ENCODE results near the gene KAZN.

The KAZN gene

GRCh38 chr1:15016526-15016925 is 418.0 kb downstream of the KAZN start:
- Mint-ChIP-seq H3K27me3 (peaks cover 12% of the 10 kb centered on the region), H3K36me3 (ENCODE audit: low read depth) (no peaks in the 10 kb centered on the region), H3K4me3 (no peak overlapping the region), H3K4me1 (ENCODE audit: low read depth) (peaks cover 16% of the 10 kb centered on the region), H3K9me3 (no peaks in the 10 kb centered on the region), H3K27ac (no peak overlapping the region)
- intact Hi-C loops (cut with micrococcal nuclease), result no loop called here

GRCh38 chr1:15017120-15017519 is 418.6 kb downstream of the KAZN start:
- intact Hi-C loops (cut with micrococcal nuclease), result no loop called here
- no peaks in the 10 kb centered on the region for H3K9me3 Mint-ChIP-seq
- H3K27ac Mint-ChIP-seq, result no peak overlapping the region
- no peaks in the 10 kb centered on the region for H3K36me3 Mint-ChIP-seq (ENCODE audit: low read depth)
- H3K27me3 Mint-ChIP-seq, result peaks cover 12% of the 10 kb centered on the region
- peaks cover 16% of the 10 kb centered on the region for H3K4me1 Mint-ChIP-seq (ENCODE audit: low read depth)
- no peak overlapping the region for H3K4me3 Mint-ChIP-seq

- no peak overlapping the region for H3K4me3 Mint-ChIP-seq
- no peaks in the 10 kb centered on the region for H3K9me3 Mint-ChIP-seq
- H3K4me1 Mint-ChIP-seq (ENCODE audit: low read depth), result peaks cover 27% of the 10 kb centered on the region
- no peak overlapping the region for H3K27ac Mint-ChIP-seq
- H3K27me3 Mint-ChIP-seq, result peaks cover 11% of the 10 kb centered on the region
- intact Hi-C loops (cut with micrococcal nuclease), result no loop called here
- no peaks in the 10 kb centered on the region for H3K36me3 Mint-ChIP-seq (ENCODE audit: low read depth)
Observed at GRCh38 chr1:15018767-15019166, 420.3 kb downstream of the KAZN start.

GRCh38 chr1:15020943-15021745 is 422.7 kb downstream of the KAZN start:
- no peak overlapping the region for H3K27ac Mint-ChIP-seq
- peaks cover 11% of the 10 kb centered on the region for H3K27me3 Mint-ChIP-seq
- no peaks in the 10 kb centered on the region for H3K36me3 Mint-ChIP-seq (ENCODE audit: low read depth)
- H3K4me3 Mint-ChIP-seq, result no peak overlapping the region
- peaks cover 23% of the 10 kb centered on the region for H3K4me1 Mint-ChIP-seq (ENCODE audit: low read depth)
- intact Hi-C loops (cut with micrococcal nuclease), result loop anchor here (10.0 kb wide), 1 partner anchor 96 kb away; no protein-coding TSS in a partner anchor
- H3K9me3 Mint-ChIP-seq, result no peaks in the 10 kb centered on the region

GRCh38 chr1:15022048-15022447 is 423.6 kb downstream of the KAZN start:
- intact Hi-C loops (cut with micrococcal nuclease), result loop anchor here (10.0 kb wide), 1 partner anchor 97 kb away; no protein-coding TSS in a partner anchor
- Mint-ChIP-seq H3K9me3 (no peaks in the 10 kb centered on the region), H3K27me3 (peaks cover 11% of the 10 kb centered on the region), H3K4me1 (ENCODE audit: low read depth) (peaks cover 19% of the 10 kb centered on the region), H3K27ac (no peak overlapping the region), H3K4me3 (no peak overlapping the region), H3K36me3 (ENCODE audit: low read depth) (no peaks in the 10 kb centered on the region)

GRCh38 chr1:15023205-15023604 is 424.7 kb downstream of the KAZN start:
- no peaks in the 10 kb centered on the region for H3K9me3 Mint-ChIP-seq
- no peak overlapping the region for H3K4me3 Mint-ChIP-seq
- peaks cover 11% of the 10 kb centered on the region for H3K27me3 Mint-ChIP-seq
- peaks cover 19% of the 10 kb centered on the region for H3K4me1 Mint-ChIP-seq (ENCODE audit: low read depth)
- no peaks in the 10 kb centered on the region for H3K36me3 Mint-ChIP-seq (ENCODE audit: low read depth)
- H3K27ac Mint-ChIP-seq, result peak overlapping the region; percentile 6
- intact Hi-C loops (cut with micrococcal nuclease), result loop anchor here (10.0 kb wide), 1 partner anchor 98 kb away; no protein-coding TSS in a partner anchor

- peaks cover 11% of the 10 kb centered on the region for H3K27me3 Mint-ChIP-seq
- H3K4me3 Mint-ChIP-seq, result no peak overlapping the region
- no peak overlapping the region for H3K27ac Mint-ChIP-seq
- no peaks in the 10 kb centered on the region for H3K9me3 Mint-ChIP-seq
- H3K4me1 Mint-ChIP-seq (ENCODE audit: low read depth), result peaks cover 19% of the 10 kb centered on the region
- no peaks in the 10 kb centered on the region for H3K36me3 Mint-ChIP-seq (ENCODE audit: low read depth)
- intact Hi-C loops (cut with micrococcal nuclease), result loop anchor here (10.0 kb wide), 1 partner anchor 99 kb away; no protein-coding TSS in a partner anchor
Observed at GRCh38 chr1:15023976-15024375, 425.5 kb downstream of the KAZN start.

GRCh38 chr1:15026117-15026489 is 427.6 kb downstream of the KAZN start:
- peaks cover 18% of the 10 kb centered on the region for H3K4me1 Mint-ChIP-seq (ENCODE audit: low read depth)
- H3K36me3 Mint-ChIP-seq (ENCODE audit: low read depth), result no peaks in the 10 kb centered on the region
- intact Hi-C loops (cut with micrococcal nuclease), result loop anchor here (2.0 to 10.0 kb wide), 2 partner anchors 101 to 247 kb away; no protein-coding TSS in a partner anchor
- no peak overlapping the region for H3K27ac Mint-ChIP-seq
- no peak overlapping the region for H3K4me3 Mint-ChIP-seq
- peaks cover 8% of the 10 kb centered on the region for H3K27me3 Mint-ChIP-seq
- no peaks in the 10 kb centered on the region for H3K9me3 Mint-ChIP-seq

- H3K9me3 Mint-ChIP-seq, result no peaks in the 10 kb centered on the region
- no peaks in the 10 kb centered on the region for H3K36me3 Mint-ChIP-seq (ENCODE audit: low read depth)
- no peak overlapping the region for H3K4me3 Mint-ChIP-seq
- H3K4me1 Mint-ChIP-seq (ENCODE audit: low read depth), result peaks cover 13% of the 10 kb centered on the region
- no peak overlapping the region for H3K27ac Mint-ChIP-seq
- intact Hi-C loops (cut with micrococcal nuclease), result loop anchor here (2.0 to 10.0 kb wide), 2 partner anchors 103 to 249 kb away; no protein-coding TSS in a partner anchor
- H3K27me3 Mint-ChIP-seq, result peaks cover 7% of the 10 kb centered on the region
Observed at GRCh38 chr1:15027515-15027986, 429.1 kb downstream of the KAZN start.

GRCh38 chr1:15028102-15028501 is 429.6 kb downstream of the KAZN start:
- Mint-ChIP-seq H3K9me3 (no peaks in the 10 kb centered on the region), H3K4me3 (no peak overlapping the region), H3K4me1 (ENCODE audit: low read depth) (peaks cover 9% of the 10 kb centered on the region), H3K36me3 (ENCODE audit: low read depth) (no peaks in the 10 kb centered on the region), H3K27ac (no peak overlapping the region), H3K27me3 (peaks cover 7% of the 10 kb centered on the region)
- intact Hi-C loops (cut with micrococcal nuclease), result loop anchor here (10.0 kb wide), 1 partner anchor 103 kb away; no protein-coding TSS in a partner anchor

GRCh38 chr1:15028616-15029015 is 430.1 kb downstream of the KAZN start:
- peaks cover 4% of the 10 kb centered on the region for H3K4me1 Mint-ChIP-seq (ENCODE audit: low read depth)
- no peaks in the 10 kb centered on the region for H3K36me3 Mint-ChIP-seq (ENCODE audit: low read depth)
- H3K27me3 Mint-ChIP-seq, result peaks cover 6% of the 10 kb centered on the region
- no peak overlapping the region for H3K4me3 Mint-ChIP-seq
- H3K27ac Mint-ChIP-seq, result no peak overlapping the region
- no peaks in the 10 kb centered on the region for H3K9me3 Mint-ChIP-seq
- intact Hi-C loops (cut with micrococcal nuclease), result loop anchor here (10.0 kb wide), 1 partner anchor 104 kb away; no protein-coding TSS in a partner anchor

- Mint-ChIP-seq H3K27ac (no peak overlapping the region), H3K9me3 (no peaks in the 10 kb centered on the region), H3K4me3 (no peak overlapping the region), H3K4me1 (ENCODE audit: low read depth) (no peaks in the 10 kb centered on the region), H3K36me3 (ENCODE audit: low read depth) (no peaks in the 10 kb centered on the region), H3K27me3 (peaks cover 5% of the 10 kb centered on the region)
- intact Hi-C loops (cut with micrococcal nuclease), result loop anchor here (10.0 kb wide), 1 partner anchor 104 kb away; no protein-coding TSS in a partner anchor
Observed at GRCh38 chr1:15029036-15029435, 430.6 kb downstream of the KAZN start.

GRCh38 chr1:15029786-15030185 is 431.3 kb downstream of the KAZN start:
- intact Hi-C loops (cut with micrococcal nuclease), result loop anchor here (10.0 kb wide), 1 partner anchor 105 kb away; no protein-coding TSS in a partner anchor
- Mint-ChIP-seq H3K4me3 (no peak overlapping the region), H3K36me3 (ENCODE audit: low read depth) (no peaks in the 10 kb centered on the region), H3K27me3 (peaks cover 2% of the 10 kb centered on the region), H3K4me1 (ENCODE audit: low read depth) (no peaks in the 10 kb centered on the region), H3K27ac (no peak overlapping the region), H3K9me3 (no peaks in the 10 kb centered on the region)

GRCh38 chr1:15031251-15031933 is 432.9 kb downstream of the KAZN start:
- no peaks in the 10 kb centered on the region for H3K4me1 Mint-ChIP-seq (ENCODE audit: low read depth)
- intact Hi-C loops (cut with micrococcal nuclease), result no loop called here
- no peak overlapping the region for H3K27ac Mint-ChIP-seq
- H3K36me3 Mint-ChIP-seq (ENCODE audit: low read depth), result no peaks in the 10 kb centered on the region
- no peak overlapping the region for H3K4me3 Mint-ChIP-seq
- no peaks in the 10 kb centered on the region for H3K9me3 Mint-ChIP-seq
- H3K27me3 Mint-ChIP-seq, result peaks cover 2% of the 10 kb centered on the region
